Measurements from ENCODE around the gene FRAT1.

The FRAT1 gene

DNA sequence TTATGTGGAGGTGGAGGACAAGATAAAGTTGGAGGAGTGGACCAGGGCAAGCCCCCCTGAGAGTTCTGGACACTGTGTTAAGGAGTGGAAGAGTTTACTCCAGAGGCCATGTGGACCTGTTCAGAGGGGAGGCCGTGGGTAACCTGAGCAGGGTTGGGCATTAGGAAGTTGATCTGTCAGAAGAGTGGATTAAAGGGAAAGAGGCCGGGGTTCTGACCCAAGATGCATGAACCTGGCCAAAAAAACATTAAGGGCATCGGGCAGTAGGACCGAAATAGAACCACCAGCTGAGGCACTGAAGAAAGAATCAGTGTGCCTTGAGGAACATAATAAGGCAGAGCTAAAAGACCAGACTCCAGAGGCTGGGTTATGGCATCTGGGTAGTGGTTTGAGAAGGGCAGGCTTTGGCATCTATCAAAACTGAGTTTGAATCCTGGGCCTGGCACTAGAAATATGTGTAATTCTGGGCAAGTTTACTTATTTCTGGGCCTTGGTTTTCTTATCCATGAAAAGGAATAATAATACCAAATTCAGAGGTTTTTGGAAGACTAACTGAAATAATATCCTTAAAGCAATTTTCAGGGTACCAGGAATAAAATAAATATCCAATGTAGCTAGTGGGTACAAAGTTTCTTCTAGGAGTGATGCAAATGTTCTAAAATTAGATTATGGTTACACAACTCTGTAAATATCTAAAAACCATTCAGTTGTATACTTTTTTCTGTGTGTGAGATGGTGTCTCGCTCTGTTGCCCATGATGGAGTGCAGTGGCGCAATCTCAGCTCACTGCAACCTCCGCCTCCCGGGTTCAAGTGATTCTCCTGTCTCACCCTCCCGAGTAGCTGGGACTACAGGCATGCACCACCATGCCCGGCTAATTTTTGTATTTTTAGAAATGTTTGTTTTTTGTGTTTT is 10.9 kb upstream of the FRAT1 start:
- DNase-seq, result no peak

DNA sequence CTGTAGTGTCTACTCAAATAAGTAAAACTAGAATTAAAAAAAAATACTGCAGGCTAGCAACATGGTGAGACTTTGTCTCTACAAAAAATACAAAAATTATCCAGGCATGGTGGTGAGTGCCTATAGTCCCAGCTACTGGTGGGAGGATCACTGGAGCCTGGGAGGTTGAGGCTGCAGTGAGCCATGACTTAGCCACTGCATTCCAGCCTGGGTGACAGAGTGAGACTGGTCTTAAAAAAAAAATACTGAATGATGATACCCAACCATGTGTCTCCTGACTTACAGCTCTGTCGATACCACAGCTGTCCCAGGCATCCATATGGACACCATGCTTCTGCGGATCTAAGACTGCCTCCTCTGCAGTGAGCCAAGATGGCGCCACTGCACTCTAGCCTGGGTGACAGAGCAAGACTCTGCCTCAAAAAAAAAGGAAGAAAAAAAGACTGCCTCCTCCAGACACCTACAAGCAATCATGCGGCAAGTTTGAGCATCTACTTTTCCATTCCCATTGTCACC is 7.9 kb upstream of the FRAT1 start:
- no peak for DNase-seq

DNA sequence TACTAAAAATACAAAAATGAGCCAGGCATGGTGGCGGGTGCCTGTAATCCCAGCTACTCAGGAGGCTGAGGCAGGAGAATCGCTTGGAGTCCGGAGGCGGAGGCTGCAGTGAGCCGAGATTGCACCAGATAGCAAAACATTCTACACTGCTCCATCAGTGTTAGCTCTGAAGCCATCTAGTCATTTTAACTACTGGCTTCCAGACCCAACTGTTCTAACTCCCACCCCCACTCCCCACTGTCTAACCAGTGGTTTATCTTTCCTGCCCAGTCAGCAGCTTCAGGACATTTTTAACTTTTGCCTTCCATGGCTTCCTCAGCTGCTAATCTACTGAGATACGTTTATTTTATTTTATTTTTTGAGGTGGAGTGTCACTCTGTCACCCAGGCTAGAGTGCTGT is 6.2 kb upstream of the FRAT1 start:
- DNase-seq, result no peak

GRCh38 chr10:97314671-97315070 is 4.4 kb upstream of the FRAT1 start:
- DNase-seq, result no peak

- DNase-seq, result peak; percentile 29
These were observed 804 bp downstream of the FRAT1 start for GRCh38 chr10:97319671-97320479.

DNA sequence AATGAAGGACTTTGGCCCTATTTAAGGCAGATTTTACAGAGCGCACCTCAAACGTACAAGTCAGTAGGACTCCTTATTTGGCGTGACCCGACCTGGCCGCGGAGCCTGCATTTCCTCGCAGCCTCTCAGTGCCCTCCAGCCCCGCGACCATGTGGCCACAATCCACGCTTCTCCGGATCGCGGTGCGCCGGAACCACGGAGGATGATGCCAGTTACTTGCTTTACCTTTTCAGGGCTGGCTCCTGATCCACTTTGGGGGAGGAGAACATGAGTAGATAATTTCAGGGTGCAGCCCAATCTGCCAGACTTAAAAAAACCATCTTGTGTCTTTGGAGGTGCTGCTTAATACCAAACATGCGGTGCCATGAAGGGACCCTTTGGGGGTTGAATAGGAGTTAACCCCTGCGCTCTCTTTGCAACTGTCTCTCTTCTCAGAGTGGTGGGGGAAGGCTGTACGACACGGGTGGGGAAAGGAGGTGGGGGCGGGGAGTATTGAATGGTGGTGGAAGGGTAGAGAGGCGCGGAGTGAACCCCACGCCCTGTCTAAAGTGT is 1.5 kb downstream of the FRAT1 start:
- DNase-seq, result peak; percentile 5

DNA sequence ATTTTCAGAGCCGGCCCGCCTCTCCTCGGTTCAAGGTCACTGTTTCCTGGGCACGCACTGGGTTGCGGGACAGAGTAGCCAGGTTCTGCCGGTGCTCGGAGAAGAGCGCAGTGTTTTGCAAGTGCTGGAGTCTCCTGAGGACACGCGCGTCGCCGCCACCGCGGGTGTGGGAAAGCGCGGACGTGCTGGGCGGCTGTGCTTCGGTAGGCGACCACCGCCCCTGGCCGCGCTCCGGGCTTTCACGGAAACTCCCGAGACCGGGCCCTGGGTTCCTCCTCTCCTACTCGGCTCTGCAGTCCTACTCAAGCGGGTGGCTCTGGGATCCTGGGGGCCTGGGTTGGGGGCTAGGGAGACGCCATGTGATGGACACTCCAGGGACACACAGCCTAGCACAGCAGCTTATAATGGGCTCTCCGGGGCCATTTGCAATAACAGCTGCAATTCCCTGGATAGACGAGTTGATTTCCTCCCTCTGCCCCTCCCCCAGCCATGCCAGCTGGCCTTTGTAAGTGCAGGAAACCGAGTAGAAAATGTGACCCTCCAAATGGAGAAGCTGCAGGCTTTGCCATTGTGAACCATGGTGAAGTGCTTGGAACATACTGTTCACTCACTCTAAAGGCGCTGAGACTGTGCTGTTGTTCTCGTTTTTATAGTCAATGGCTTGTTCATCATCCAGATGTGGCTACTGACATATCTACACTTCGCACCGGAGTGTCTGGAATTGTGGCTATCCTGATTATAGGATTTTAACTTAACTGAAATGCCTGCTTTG is 2.1 kb downstream of the FRAT1 start:
- no peak for DNase-seq

GRCh38 chr10:97321804-97322190 is 2.7 kb downstream of the FRAT1 start:
- no peak for DNase-seq

- no peak for DNase-seq
These were observed 4.4 kb downstream of the FRAT1 start for GRCh38 chr10:97323501-97323900.

DNA sequence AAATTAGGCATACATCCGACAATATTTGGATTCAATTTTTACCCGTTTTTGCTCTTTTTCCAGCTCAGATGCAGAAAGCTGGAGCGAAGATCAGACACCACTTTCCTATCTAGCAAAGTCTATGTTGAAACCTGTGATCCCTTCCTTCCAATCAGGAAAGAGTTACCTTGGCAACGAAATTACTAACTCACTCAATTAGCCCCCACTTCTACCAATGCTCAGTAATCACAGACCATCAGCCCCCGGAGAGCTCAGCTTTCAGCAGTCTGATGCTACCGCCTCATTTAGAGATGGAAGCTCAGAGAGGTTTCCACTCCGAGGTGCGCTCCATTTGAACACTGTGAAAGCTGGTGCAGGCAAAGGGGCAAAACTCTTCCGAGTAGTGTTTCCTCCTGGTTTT is 6.7 kb downstream of the FRAT1 start:
- DNase-seq, result no peak

DNA sequence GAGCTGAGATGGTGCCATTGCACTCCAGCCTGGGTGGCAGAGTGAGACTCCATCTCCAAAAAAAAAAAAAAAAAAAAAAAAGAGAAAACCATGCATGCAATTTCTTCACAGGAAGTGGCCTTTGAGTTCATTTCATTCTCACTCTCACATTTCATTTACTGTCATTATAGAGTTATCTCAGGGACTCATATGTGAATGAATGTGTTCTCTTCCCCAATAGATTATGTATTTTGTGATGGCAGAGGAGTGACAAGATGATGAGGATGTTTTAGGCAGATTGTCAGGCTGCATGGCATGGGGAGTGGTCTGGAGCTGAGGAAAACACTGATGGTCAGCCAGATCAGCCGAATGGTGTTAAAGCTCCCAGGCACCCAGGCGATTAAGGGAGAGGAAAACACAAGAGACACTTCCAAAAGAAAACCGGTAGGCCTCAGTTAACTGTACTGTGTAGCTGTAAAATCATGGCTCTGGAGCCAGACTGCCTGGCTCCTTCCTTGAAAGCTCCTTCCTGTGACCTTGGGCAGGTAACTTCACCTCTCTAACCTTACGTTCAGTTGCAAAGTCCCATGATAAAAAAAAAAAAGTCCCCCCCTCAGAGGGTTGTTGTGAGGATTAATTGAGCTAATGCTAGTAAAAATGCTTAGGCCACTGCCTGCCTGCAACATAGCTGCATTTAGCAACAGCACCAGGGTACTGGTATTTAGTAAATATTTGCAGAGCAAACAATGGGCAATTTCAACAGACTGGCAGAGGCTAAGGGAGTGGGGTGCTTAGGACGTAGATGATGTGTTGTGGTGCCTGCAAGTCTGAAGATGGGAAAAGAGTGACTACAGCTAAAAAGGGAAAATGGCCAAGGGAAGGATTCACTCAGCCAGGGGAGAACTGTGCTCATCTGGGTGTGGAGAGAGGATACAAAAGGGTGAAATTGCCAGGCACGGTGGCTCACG is 8.6 kb downstream of the FRAT1 start:
- no peak for DNase-seq

- no peak for DNase-seq
These were observed 9.8 kb downstream of the FRAT1 start for GRCh38 chr10:97328646-97329453.

DNA sequence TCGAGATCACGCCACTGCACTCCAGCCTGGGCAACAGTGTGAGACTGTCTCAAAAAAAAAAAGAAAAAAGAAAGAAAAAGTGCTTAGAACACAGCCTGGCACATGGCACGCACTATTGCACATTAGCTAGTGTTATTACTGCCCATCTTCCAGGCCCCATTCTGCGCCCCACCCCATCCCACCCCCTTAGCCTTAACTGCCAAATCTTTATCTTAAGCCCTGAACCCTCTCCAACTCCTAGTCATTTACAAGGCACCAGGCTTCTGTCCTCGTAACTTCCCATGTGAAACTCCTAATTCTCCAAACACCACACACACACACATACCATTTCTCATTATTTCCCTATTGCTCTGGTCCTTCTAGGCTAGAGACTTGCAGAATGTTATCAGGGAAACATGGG is 10.7 kb downstream of the FRAT1 start:
- no peak for DNase-seq

DNA sequence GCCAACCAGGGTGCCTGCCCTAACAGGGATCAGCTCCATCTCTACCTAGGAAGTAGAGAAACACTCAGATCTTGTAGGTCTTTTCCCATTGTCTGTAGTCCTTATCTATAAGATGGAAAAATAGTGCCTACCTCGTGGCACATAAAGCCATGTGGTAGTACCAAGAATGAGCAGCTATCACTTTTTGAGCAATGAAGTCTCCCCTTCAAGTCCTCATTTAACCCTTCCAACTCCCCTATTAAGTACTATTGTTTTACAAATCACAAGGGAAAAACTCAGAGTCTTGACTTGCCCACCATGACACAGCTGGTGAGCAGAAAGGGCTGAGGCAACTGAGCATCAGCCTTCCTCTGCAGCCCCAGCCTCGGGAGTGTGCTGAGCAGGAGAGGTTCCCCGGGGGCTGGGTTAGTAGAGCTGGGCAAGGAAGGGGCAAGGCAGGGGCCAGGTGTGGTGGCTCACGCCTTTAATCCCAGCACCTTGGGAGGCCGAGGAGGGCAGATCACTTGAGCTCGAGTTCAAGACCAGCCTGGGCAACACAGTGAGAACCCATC is 12.2 kb downstream of the FRAT1 start:
- no peak for DNase-seq

- DNase-seq, result no peak
These were observed 13.7 kb downstream of the FRAT1 start for GRCh38 chr10:97332591-97333350.

DNA sequence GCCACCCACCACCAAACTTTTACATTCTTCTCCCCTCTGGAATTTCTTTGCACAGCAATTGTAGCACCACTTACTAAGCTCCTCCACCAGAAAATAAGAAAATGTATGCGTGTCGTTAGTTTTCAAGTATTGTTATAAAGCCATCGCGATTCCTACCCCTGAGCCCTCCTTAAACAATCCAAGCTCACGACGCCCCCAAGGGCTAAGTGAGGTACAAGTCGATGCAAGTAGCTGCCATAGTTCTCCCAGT is 14.2 kb downstream of the FRAT1 start:
- no peak for DNase-seq

GRCh38 chr10:97333601-97334369 is 14.7 kb downstream of the FRAT1 start:
- no peak for DNase-seq

GRCh38 chr10:97334370-97335175 is 15.5 kb downstream of the FRAT1 start, which contains the start of gene FRAT2:
FRAT2 (minus strand) TSS chr10:97334729; CDS start chr10:97334572, 157 bp downstream.
- DNase-seq, result peak; percentile 85

Measured in effector CD8-positive, alpha-beta T cell (primary cell).